Prostate gland (tissue), 2 donors: Measurements from ENCODE around the gene HPS1.

ENCODE experiments used
- POLR2A ChIP-seq: fragments of 450-650 bp; IDR thresholded peaks from one replicate; pipeline ENCODE4 v1.6.1; 2016; ENCODE audit warnings: antibody characterized with exemption, mild to moderate bottlenecking
- POLR2AphosphoS5 ChIP-seq: sonication (generic); formaldehyde crosslinking; IDR thresholded peaks from one replicate; pipeline ENCODE4 v1.6.1; 2017; ENCODE audit warnings: antibody characterized with exemption
- TF ChIP-seq, protein P1 (sequence below), 4 experiments: fragments of 200-600 bp in 2 of 4; fragments of 450-650 bp in 2 of 4; sonication (generic) in 2 of 4; IDR thresholded peaks; 1 replicate in 3 of 4; 2 replicates in 1 of 4; pipeline ENCODE4 v1.5.1; 2016 to 2019; ENCODE audit warnings: antibody characterized with exemption in 4 of 4, mild to moderate bottlenecking in 2 of 4, moderate library complexity in 2 of 4

DNA sequence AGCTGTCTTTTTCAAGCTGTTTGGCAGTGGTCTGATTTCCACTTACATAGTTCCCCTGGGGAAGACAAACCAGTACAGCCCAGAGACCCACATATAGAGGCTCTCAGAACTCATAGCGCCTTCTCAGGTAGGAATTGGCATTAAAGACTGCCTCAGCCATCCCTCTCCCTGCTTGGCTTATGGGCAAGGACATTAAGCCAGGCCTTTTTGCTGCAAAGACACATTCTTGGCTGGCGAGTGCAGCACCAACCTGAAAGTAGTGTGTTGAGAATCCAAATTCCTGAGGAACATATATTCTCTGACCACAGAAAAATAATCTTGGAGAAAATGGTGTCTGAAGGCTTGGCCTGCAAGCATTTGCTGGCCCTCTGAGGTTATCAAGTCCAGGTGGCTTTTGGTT lies 39.2 kb upstream of the HPS1 start:
- TF ChIP-seq, protein P1, sequence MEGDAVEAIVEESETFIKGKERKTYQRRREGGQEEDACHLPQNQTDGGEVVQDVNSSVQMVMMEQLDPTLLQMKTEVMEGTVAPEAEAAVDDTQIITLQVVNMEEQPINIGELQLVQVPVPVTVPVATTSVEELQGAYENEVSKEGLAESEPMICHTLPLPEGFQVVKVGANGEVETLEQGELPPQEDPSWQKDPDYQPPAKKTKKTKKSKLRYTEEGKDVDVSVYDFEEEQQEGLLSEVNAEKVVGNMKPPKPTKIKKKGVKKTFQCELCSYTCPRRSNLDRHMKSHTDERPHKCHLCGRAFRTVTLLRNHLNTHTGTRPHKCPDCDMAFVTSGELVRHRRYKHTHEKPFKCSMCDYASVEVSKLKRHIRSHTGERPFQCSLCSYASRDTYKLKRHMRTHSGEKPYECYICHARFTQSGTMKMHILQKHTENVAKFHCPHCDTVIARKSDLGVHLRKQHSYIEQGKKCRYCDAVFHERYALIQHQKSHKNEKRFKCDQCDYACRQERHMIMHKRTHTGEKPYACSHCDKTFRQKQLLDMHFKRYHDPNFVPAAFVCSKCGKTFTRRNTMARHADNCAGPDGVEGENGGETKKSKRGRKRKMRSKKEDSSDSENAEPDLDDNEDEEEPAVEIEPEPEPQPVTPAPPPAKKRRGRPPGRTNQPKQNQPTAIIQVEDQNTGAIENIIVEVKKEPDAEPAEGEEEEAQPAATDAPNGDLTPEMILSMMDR (IDR thresholded peaks at IDR 0.05): no peak
- TF ChIP-seq POLR2A (no peak), POLR2AphosphoS5 (no peak)
